Fibroblast of lung (primary cell): ENCODE measurements around the gene KCNG2.

Source experiments
- CTCF ChIP-seq, 2 donors: IDR thresholded peaks in 1 of 2; conservative IDR thresholded peaks in 1 of 2; 1 replicate in 1 of 2; 2 replicates in 1 of 2; pipeline ENCODE4 v1.5.1; 2011 to 2012; ENCODE audit warnings: low read length in 2 of 2, control low read depth in 1 of 2, inconsistent platforms in 1 of 2, low read depth in 1 of 2, mild to moderate bottlenecking in 1 of 2
- EZH2 ChIP-seq: IDR thresholded peaks from 2 replicates; pipeline ENCODE4 v1.5.1; 2012; ENCODE audit warnings: low read length, control low read depth, mild to moderate bottlenecking; ENCODE audit errors: missing control alignments

- no peak for TF ChIP-seq CTCF (conservative IDR thresholded peaks at IDR 0.05 in 1 of 2, IDR thresholded peaks at IDR 0.05 in 1 of 2; ENCODE audit: low read depth in 1 of 2, low read length in 2 of 2)
- no peak for TF ChIP-seq EZH2
Observed at GRCh38 chr18:79819968-79820351, 22.2 kb downstream of the KCNG2 start.
